NCI-H1436 treated with DMSO at 0.1 percent for 48 hours (cell line): Measurements from ENCODE around the gene GRID1.

ENCODE experiments used
- DNase-seq: peaks from one replicate; lab custom pipeline; 2025; lab: John Stamatoyannopoulos, UW

GRID1 gene

DNA sequence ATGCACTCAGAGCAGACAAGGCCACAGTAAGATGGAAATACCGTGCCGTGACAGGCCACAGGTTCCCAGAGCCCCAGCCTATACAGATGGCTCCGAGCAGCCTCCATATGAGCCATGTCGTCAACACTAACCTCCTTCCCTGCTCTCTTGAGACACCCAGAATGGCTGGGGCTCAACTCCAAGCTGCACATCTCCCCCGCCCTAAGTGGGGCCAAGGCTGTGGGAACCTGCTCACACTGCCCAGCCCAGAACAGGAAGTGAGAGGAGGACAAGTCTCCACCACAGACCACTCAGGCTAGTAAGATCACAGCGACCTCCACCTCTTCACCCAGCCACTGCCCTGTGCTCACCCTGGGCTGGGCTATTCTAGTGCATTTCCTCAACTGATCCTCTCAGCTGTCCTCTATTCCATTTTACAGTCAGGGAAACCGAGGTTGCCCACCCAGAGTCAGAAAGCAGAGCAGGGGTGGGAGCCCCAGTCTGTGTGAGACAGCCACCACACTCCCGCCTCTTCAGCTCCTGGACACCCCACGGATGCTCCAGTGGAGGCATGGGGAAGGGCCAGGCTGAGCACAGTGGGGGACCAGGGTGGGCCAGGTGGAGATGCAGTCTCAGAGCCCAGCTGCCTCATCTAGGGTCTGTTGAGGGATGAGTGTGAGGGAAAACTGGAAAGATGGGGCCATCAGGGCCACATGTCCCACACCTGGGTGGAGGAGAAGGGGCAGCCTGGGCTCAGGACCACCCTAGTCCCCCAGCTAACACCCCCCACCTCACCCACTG, 11.6 kb downstream of the GRID1 start:
- no peak for DNase-seq

DNA sequence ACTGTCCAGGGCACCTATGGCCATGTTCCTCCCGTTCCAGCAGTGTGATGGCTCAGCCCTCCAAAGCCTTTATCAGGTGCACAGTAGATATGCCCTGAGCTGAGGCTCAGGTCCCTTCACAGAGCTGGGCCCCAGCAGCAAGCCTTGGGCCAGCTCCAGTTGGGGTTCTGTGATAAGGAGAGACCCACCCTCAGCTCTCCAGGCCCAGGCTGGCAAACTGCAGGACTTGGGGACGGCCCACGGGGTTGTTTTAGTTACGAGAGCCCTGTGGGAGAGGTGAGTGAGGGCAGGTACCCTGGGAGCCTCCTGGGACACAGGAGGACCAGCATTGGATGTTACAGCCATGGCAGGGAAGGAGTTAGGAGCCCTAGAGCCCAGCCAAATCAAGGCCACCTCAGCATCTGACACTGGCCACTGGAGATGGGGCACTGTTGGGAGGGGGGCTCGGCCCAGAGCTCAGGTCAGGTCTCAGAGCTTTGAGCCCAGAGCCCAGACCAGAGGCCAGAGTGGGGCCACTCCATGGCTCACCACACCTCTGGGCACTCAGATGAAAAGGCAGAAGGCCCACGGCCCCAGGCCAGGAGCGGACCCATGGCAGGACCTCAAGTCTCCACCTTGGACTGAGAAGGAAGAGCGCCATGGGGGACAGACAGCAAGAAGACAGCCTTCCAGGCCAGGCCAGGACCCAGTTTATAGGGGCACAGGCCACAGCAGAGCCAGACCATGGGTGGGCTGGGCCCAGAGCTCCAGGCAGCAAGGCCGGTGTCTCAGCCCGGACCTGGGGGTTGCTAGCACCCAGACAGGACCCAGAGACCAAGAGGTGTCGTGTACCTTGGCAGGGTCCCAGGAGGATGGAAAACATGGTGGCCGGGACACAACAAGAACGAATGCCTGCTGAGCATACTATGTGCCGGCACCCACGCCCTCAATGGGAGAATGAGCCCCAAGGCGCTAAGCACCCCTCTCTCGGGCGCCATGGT, 12.8 kb downstream of the GRID1 start:
- no peak for DNase-seq

DNA sequence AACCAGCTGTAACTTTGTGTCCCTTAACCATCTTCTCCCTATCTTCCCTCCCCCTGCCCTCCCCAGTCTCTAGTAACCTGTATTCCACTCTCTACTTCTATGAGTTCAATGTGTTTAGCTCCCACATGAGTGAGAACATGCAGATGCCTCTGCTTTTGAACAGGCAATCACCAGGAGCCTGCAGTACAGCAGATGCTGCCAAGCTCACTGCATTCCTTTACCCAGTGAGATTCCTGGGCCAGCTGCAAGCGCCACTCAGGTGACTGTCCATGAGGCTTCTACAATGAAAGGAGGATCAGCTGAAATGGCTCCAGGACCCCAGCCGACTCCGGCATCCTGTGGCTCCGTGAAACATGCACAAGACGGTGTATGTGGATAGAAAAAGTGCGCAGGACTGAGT, 15.7 kb downstream of the GRID1 start:
- DNase-seq: no peak

DNA sequence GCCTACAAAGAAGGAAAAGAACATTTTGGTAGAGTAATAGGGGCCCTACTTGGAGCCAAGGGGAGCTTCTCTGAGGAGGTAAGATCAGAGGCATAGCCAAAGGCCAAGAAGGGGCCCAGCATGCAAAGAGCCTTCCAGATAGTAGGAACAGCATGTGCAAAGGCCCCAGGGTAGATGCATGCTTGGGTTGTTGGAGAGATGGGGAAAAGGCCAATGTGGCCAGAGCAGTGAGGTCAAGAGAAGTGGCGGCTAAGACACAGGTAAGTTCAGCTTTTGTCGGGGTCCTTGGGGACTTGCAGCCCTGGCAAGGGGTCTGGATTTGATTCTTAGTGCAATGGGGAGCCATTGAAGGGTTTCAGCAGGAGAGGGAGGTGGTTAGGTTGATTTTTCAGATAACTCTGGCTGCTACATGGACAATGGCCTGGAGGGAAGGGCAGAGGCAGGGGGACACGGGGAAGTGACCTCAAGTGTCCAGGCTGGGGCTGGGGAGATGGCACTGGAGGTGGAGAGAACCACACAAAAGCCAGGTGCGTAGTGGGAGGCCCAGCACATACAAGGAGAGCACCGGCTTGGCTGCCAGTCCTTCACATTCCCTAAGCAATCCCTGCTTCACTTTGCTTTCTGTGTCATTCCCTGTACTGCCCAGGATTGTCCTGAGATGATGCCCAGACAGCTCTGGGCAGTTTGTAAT, 16.5 kb downstream of the GRID1 start:
- no peak for DNase-seq

DNA sequence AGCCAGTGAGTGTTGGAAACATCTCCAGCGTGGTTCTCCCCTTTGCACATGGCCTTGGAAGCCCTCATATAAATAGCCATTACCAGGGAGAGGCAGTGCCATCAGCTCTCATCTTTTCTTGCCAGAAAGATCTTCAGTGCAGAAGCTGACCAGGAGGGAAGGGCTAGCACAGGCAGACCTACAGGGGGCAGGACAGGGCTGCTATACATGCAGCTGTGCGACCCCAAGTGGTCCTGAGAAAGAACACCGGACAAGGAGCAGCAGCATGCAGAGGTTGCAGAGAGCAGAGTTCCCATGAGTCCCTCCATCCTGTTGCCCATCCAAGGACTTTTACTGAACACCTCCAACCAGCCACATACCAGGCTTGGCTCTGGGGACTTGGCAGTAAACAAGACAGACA, 17.1 kb downstream of the GRID1 start:
- DNase-seq: no peak

DNA sequence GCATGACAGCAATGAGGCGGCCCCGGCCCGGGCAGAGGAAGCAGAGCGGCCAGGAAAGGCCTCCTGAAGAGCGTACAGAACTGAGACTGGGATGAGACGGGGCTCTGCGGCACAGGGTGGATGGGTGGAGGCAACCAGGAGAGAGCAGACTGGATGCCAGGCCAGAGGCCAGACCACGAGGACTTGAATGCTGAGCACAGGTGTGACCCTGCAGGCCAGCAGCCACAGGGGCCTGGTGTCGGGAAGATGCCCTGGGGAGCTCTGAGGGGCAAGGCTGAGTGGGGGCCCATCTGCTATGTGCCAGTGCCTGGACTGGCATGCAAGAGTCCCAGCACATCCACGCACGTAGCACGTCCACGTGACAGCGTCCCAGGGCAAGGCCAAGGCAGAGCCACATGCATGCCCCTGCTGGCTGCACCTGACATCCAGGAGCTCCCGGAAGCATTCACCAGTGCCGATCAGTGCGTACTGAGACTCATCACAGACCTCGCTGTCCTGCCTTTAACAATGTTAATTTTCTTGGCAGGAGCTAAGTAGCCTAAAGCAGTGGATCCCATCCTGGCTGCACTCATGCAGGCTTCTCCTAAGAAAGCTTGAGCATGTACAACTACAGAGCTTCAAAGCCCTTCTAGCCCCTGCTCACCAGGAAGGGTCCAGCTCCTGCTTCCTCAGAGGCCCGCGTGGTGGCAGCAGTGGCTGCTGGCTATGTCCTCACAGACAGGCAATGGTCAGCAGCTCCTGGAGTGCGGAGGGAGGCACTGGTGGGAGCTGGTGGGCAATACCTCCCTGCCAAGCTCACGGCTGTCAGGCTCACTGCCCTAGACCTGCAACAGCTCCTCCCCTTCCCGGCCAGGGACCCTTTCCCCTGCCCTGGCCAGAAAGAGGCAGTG, 18.0 kb downstream of the GRID1 start:
- no peak for DNase-seq

DNA sequence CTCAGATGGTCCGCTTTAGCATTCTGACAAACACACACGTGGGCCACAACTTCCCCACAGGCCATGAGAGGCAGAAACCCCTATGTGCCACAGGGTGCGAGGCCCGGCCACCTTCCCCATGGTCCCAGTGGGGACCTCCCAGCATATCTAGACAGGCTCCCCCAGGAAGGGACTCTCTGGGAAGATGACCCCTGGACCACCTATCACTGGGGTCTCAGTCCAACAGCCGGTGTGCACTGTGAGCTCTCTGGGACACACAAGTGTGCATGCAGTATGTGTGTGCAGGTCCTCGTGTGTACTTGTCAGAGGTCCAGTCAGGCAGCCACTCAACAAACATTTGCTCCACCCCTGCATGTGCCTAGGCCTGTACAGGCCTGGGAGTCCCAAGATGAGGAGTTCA, 18.7 kb downstream of the GRID1 start:
- no peak for DNase-seq

DNA sequence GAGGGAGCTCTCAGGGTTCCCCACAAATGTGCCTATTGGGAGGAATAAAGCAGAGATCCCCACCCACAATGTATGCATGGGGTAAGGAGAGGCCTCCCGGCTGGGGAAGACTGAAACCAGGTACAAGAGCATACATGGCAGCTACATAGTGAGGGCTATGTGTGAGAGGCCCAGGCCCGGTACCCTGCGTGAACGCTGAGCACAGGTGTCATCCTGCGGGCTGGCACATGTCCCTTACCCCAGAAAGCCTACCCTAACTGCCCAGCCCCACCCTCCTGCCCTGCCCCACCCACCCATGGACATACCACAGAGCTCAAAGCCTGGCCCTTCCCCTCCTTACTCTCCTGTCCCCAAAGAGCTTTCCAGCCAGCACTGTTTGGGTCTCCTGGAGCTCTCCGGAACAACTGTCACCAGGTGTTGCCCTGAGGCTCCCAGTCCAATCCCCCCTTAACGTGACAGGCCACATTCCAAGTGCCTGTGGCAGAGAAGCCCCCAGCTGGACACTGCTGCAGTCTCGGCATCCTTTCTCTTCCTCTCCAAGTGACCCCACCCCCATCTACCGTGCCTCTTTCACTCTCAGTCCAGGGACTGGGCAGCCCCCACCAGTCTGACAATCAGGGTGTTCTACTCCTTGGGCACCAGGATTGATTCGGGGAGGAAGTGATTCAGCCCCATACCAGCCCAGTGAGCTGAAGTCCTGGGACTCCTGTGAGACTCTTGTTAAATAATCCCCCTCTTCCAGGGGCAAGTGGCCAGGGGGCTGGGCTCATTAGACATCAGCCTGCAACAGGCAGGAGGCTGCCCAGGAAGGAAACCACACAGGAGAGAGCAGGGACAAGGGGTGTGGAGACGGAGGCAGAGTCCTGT, 19.6 kb downstream of the GRID1 start:
- no peak for DNase-seq

DNA sequence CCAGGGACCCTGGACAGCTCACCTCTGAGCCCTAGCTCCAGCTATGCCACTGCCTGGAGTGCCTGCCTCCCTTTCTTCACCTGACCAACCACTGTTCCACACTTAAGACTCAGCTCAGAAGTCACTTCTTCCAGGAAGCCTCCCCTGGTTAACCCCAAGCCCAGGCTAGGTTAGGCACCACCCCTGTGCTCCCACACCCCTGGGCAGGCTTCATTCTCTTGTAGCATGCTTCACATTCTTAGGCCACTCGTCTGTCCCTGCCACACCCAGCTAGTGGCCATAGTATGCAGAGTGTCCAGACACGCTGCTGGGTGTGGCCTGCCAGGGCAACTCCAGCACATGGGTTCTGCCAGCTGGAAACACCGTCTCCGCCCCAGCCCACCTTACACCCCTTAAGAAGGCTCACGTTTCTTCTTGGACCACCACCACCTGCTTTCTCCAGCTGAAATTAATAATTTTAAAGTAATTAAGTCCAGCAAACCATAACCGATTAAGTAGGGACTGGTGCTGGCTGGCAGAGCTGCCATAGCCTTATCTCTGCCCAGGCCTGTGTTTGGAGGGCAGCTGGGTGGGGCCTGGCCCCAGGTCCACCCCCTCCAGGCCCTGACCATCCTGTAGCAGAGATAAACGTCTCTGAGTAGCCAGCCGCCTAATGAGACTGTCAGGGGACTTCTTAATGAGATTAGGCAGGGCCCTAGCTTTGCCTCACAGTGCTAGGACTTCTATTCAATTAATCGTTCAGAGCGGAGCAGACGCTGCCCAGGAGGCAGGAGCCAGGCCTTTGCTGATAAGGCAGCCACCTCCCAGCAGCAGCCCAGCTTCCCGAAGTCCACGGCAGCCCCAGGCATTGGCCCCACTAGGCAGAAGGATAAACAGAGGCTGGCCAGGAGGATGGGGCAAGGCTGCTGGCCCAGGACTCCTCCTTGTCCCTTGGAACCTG, 20.5 kb downstream of the GRID1 start:
- no peak for DNase-seq

DNA sequence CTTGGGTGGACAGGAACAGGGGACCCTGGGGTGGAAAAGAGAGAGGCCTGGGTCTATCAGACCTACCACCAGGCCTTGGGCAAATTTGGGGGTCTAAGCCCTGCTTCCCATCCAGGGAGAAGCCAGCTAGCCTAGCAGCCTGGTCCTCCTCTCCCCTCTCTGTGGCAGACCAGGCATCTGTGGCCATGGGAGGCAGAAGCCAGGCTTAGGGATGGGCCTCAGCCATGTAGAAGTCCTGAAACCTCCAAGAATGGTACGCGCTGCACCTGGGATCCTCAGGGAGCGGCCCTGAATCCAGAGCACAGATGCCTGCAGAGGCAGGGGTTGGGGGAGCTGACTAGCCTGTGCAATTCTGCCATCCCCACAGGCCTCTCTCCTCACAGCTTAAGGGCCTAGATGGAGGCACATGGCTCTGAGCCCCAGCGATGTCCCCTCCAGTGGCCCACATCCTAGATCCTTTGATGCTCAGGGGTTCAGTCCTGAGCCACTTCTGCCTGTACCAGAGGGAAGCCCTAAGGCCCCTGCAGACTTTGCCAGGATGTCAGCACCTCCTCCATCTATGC, 21.2 kb downstream of the GRID1 start:
- no peak for DNase-seq

DNA sequence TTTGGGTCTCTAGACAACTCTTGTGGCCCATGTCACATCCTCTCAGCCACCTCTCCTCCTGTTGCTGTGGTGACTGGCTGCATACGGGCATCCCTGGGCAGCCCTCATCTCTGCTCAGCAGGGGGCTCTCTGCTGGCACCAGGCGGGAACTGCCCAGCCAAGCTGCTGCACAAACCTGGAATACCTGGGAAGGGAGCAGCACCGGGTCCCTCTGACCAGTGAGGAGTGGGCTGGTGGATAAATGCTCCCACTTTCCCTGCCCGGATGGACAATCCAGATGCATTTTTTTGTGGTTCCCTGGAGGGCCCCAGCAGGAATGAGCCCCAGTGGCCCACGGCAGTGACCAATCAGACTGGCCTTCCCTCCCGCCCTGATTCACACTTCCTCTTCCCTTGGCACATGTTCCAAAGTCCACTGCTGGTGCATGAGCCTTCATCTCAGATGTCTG, 21.9 kb downstream of the GRID1 start:
- DNase-seq: no peak

DNA sequence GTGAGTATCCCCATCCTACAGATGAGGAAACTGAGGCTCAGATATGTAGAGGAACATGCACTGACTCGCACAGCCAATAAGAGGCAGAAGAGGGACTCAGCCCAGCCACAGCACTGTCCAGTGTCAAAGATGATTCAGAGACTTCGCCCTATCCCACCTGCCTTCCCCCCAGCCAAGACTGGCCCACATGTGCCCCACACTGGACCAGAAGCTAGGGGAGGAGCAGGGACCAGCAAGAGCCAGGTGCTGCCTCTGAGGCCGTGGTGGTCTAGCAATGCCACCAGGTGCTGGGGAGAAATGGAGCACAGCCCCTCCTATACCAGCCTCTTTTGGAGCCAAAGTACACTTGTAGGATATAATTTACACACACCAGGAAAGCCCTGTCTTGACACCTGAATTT, 22.3 kb downstream of the GRID1 start:
- DNase-seq: no peak

DNA sequence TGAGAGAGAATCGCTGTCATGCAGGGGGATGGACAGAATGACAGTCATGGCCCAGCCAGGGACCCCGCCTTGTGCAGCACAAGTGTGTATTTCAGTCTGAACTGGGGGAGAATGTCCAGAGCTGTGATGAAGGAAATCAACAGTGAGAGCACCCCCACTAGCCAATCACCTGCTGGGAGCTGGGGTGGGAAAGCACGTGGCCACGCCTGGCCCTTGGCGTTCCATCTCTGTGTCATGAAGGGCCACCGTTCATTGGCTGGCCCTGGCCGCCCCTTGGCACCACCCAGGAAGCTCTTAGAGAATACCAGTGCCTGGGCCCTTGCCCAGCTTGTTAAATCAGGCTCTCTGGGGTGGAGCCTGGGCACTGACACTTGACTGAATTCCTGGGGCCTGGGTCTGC, 22.8 kb downstream of the GRID1 start:
- DNase-seq: no peak

DNA sequence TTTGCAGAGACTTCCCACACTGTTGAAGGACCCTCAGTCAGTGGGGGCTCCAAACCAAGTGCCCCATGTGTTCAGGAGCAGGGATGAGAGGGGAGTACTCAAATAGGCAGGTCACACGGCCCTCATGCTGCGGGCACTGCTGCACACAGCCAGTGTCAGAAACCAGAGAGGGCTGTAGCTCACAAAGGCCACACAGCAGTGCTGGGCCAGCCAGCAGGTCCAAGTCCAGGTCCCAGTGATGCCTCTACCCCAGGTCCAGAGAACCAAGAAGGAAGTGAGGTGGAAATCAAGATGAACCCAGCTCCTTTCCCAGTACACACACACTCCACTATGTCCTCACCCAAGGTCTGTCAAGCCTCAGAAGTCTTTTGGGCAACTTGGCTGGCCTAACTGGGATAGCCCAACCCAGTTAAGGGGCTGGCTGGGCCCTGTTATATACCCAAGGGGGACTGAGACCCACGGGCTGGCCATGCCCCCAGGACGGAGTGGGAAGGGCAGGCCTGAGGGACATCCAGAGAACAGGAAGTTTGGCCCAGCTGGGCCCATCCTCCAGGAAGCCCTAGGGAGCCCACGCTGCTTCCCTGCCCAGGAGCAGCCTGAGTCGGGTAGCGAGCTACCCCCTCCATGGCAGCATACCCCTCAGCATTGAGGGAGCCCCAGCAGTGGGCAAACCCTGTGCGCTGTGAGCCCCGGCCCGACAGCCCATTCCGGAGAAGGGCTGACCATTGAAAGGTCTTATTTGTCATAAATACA, 24.3 kb downstream of the GRID1 start:
- DNase-seq: no peak

DNA sequence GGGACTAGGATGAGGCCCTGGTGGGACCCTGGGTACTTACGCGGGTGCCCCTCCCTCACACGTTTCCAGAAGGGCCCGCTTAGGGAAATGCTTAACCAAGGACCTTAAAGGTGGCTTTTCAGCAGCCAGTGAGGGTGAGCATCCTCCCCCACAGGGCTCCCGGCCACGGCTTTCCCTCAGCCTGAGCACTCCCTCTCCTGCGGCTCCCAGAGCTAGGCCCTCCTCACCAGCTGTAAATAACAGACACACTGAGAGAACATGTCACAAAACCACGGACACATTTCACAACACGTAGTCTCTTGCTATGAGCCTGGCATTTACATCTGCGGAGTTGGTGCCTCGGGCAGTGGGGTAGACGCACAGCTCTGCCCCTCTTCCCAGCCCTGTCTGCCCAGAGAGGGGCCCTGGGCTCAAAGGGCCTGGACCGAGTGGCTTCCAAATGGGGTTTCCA, 25.2 kb downstream of the GRID1 start:
- DNase-seq: no peak

DNA sequence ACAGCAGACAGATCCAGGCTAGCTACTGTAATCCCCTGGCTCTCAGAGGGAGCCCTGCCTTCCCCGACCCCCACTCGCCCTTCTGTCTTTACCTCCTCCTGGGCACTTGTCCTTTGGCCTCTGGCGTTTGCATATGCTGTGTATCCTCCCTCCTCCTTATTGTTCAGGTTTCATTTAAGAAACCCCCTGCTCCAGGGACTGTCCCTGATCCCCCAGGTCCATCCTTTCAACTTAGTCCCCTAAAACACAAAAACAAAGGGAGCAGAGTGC, 25.7 kb downstream of the GRID1 start:
- no peak for DNase-seq

DNA sequence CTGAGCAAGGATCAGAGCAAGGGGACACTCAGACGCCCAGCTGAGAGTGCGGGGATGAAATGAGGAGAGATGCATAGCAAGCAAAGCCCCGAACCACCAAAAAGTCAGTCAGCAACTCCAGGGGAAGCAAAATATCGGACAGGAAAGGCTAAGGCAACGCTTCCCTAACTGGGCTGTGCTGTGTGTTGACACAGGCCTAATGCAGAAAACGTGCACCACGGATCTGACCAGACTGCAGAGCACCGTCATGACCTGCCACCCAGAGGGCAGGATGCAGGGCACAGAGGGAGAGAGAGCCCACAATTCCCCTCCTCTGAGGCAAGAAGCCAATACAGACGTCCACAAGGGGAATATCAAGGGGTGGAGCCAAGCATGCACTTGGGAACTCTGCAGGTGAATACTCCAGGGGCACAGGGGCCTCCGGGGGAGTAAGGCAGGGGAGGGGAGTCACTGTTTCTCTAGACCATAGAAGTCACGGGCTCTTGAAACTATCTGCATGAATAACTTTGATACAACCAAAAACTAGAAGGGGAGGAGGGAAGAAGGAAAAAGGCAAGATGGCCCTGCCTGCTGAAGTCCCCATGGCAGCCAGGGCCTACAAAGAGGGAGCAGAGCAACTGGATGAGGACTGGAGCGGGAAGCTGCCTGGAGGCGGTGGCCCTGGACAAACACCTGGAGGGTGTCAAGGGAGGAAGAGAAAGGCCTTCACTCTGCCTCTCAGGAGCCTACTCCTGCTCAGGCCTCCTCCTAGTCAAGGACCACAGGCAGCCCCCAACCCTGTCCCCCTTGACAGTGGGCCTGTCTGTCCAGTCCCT, 26.2 kb downstream of the GRID1 start:
- no peak for DNase-seq
